GM12878 (cell line): ENCODE measurements around the gene MAML3. TPM values are rescaled to one million over a fixed set of nuclear protein-coding genes. Genes with fewer than 3 reads are reported as not detected.

Experiments
- ATAC-seq: fragments of 200-7000 bp; cut with Tn5 transposase; 3 replicates; pipeline ENCODE4 v1.9.1; 2020; ENCODE audit warnings: mild to moderate bottlenecking, moderate library complexity
- BruUV-seq: library from RNA; stranded (reverse); fragments of 400-500 nt; replicated peaks from 2 replicates; lab custom pipeline; 2021; lab: Mats Ljungman, UMichigan
- CTCF ChIA-PET: fragments of 300-600 bp; sonication (Branson Sonifier 250); formaldehyde crosslinking; extraction: SDS; loops from one replicate; lab custom pipeline; 2021; ENCODE audit warnings: inconsistent platforms; lab: Yijun Ruan, JAX
- POLR2A ChIA-PET: fragments of 350-600 bp; formaldehyde crosslinking; extraction: SDS; loops from one replicate; lab custom pipeline; 2021; ENCODE audit warnings: inconsistent platforms; lab: Charles Lee
- RAD21 ChIA-PET: fragments of 300-600 bp; sonication (Branson Sonifier 250); formaldehyde crosslinking; loops from one replicate; lab custom pipeline; 2023; ENCODE audit warnings: antibody characterized with exemption; ENCODE audit not compliant: unreplicated experiment; lab: Charles Lee
- SMC1A ChIA-PET: fragments of 300-600 bp; sonication (Branson Sonifier 250); formaldehyde crosslinking; loops from one replicate; lab custom pipeline; 2023; ENCODE audit not compliant: unreplicated experiment, uncharacterized antibody; lab: Charles Lee
- DNase-seq: peaks from one replicate; pipeline ENCODE4 v3.0.0-alpha.2; 2011; ENCODE audit warnings: low read depth, low spot score
- FAIRE-seq: peaks from 3 replicates; lab custom pipeline; 2011; peaks lifted over from hg19 to GRCh38; lab: Jason Lieb, UNC
- H2AFZ ChIP-seq: 2 replicates; pipeline ENCODE4 v1.6.0; 2011; ENCODE audit warnings: low read depth, low read length, control low read depth; ENCODE audit not compliant: control insufficient read depth
- H3K27ac ChIP-seq: 2 replicates; pipeline ENCODE4 v1.5.1; 2011; ENCODE audit warnings: control low read depth; ENCODE audit not compliant: control insufficient read depth, insufficient read depth
- H3K27me3 ChIP-seq, 2 experiments: replicated peaks in 1 of 2; 2 replicates each; pipeline versions ENCODE4 v1.6.0 to v1.6.1; 2011; ENCODE audit warnings: low read length in 1 of 2; ENCODE audit not compliant: control insufficient read depth in 2 of 2, insufficient read depth in 2 of 2
- H3K36me3 ChIP-seq, 2 experiments: 2 replicates each; pipeline ENCODE4 v1.5.1; 2011; ENCODE audit warnings: low read length in 1 of 2; ENCODE audit not compliant: control insufficient read depth in 2 of 2, insufficient read depth in 2 of 2
- H3K4me1 ChIP-seq: 2 replicates; pipeline ENCODE4 v1.6.1; 2011; ENCODE audit warnings: mild to moderate bottlenecking, low read length, moderate library complexity, mixed read lengths; ENCODE audit not compliant: control insufficient read depth, insufficient read depth
- H3K4me2 ChIP-seq: 2 replicates; pipeline ENCODE4 v1.6.0; 2011; ENCODE audit warnings: control low read depth; ENCODE audit not compliant: control insufficient read depth, insufficient read depth
- H3K4me3 ChIP-seq: fragments of 200-600 bp; sonication (generic); 2 replicates; pipeline ENCODE4 v1.5.1; 2016
- H3K79me2 ChIP-seq: 2 replicates; pipeline ENCODE4 v1.6.0; 2011; ENCODE audit warnings: low read length; ENCODE audit not compliant: control insufficient read depth, insufficient read depth
- H3K9ac ChIP-seq: 2 replicates; pipeline ENCODE4 v1.8.0; 2011; ENCODE audit warnings: low read length, control low read depth, mixed read lengths; ENCODE audit not compliant: control insufficient read depth, insufficient read depth
- H3K9me3 ChIP-seq: replicated peaks from 3 replicates; pipeline ENCODE4 v1.5.1; 2011; ENCODE audit warnings: mild to moderate bottlenecking, low read length; ENCODE audit not compliant: control insufficient read depth, insufficient read depth
- H4K20me1 ChIP-seq: 2 replicates; pipeline ENCODE4 v1.6.0; 2011; ENCODE audit not compliant: control insufficient read depth, insufficient read depth
- IKZF1 ChIP-seq: fragments of 450-650 bp; conservative IDR thresholded peaks from 2 replicates; pipeline ENCODE4 v1.6.1; 2017; ENCODE audit warnings: antibody characterized with exemption, mild to moderate bottlenecking
- RUNX3 ChIP-seq: IDR thresholded peaks from 2 replicates; pipeline ENCODE4 v1.6.1; 2012; ENCODE audit warnings: low read length, inconsistent platforms
- SMC3 ChIP-seq: IDR thresholded peaks from 2 replicates; pipeline ENCODE4 v1.6.1; 2011; ENCODE audit warnings: low read length, improper control_type of control experiment, borderline replicate concordance
- WGBS: methylation state at CpG from one replicate; pipeline ENCODE4 v1.1.6; 2016; ENCODE audit warnings: low lambda C conversion rate; ENCODE audit not compliant: insufficient replicate concordance, insufficient coverage; ENCODE audit errors: missing lambda C conversion rate; 5-methylcytosine and 5-hydroxymethylcytosine counted together
- in situ Hi-C: fragments of 300-500 bp; cut with MboI; formaldehyde crosslinking; loops from 9 replicates; pipeline ENCODE4 v1.14.3; 2018; ENCODE audit warnings: mixed read lengths
- intact Hi-C: fragments of 100-400 bp; cut with micrococcal nuclease; formaldehyde crosslinking; loops from one replicate; pipeline ENCODE4 v1.14.2; 2022; ENCODE audit not compliant: unreplicated experiment
- polyA plus RNA-seq, 11 experiments: library from polyadenylated mRNA; depleted of rRNA in 4 of 11; unstranded in 6 of 11; stranded (reverse) in 5 of 11; fragments of >200 nt; fragmentation: Nextera tagmentation in 4 of 11; fragmentation: Illumina TruSeq in 1 of 11; extraction: Ambion mirVana in 4 of 11; extraction: Trizol in 1 of 11; gene quantifications; 1 replicate in 1 of 11; 2 replicates in 10 of 11; pipeline versions ENCODE4 v1.2.1 to v1.2.3, GENCODE V29; 2011 to 2016; ENCODE audit warnings: inconsistent platforms in 2 of 11, missing spikeins in 2 of 11, low read depth in 1 of 11
- total RNA-seq, 4 experiments: library from RNA; depleted of rRNA in 3 of 4; stranded (reverse); fragments of >200 nt in 3 of 4; fragmentation: Illumina TruSeq in 1 of 4; extraction: Trizol in 1 of 4; gene quantifications; 2 replicates each; pipeline versions ENCODE4 v1.2.1 to v1.2.3, GENCODE V29; 2013 to 2021
- TF ChIP-seq, protein P1 (sequence below): fragments of 450-650 bp; IDR thresholded peaks from 2 replicates; pipeline ENCODE4 v1.6.1; 2017; ENCODE audit warnings: mild to moderate bottlenecking, moderate library complexity
- TF ChIP-seq, protein P2 (sequence below): fragments of 450-650 bp; IDR thresholded peaks from 2 replicates; pipeline ENCODE4 v1.6.1; 2016; ENCODE audit warnings: mild to moderate bottlenecking, moderate library complexity, borderline replicate concordance
- TF ChIP-seq, protein P3 (sequence below): fragments of 450-650 bp; IDR thresholded peaks from 2 replicates; pipeline ENCODE4 v1.6.1; 2017; ENCODE audit warnings: mild to moderate bottlenecking, moderate library complexity
- TF ChIP-seq, protein P4 (sequence below): fragments of 450-650 bp; IDR thresholded peaks from 2 replicates; pipeline ENCODE4 v1.6.1; 2017; ENCODE audit warnings: antibody characterized with exemption, mild to moderate bottlenecking, moderate library complexity

Gene MAML3
- total and polyA plus RNA-seq, 10 of the 15 experiments (the other 5 are each of a cell fraction or from before 2014, with no cell fraction given), result under 0.01 to 0.53 (median 0.06) TPM; not detected in 2

DNA sequence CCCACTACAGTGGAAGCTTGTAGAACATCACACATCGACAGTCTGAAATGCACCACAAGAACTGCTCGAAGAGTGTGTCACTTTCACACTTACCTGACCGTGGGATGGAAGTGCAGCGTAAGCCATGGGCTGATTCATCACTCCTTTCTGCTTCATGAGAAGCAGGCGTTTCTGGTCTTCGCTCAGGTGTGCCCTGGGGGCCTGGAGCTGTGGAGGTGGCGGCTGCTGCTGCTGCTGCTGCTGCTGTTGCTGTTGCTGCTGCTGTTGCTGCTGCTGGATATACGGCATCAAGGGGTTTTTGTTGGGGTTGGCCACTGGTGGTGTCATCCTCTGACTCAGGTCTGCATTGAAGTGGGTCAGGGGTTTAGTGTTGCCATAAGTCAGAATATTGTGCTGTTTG, 264.7 kb downstream of the MAML3 start:
- no peak for DNase-seq
- RAD21 ChIA-PET, result no interaction called here
- no peak for ATAC-seq
- no peak overlapping the region for H3K9ac ChIP-seq
- H2AFZ ChIP-seq, result no peak overlapping the region
- 2% methylated on average over 8 of the region's 8 CpGs for WGBS
- BruUV-seq, result no TSS peak
- no peak overlapping the region for H3K4me3 ChIP-seq
- POLR2A ChIA-PET, result no interaction called here
- intact Hi-C loops (no loop called here), in situ Hi-C loops (no loop called here)
- SMC1A ChIA-PET, result no interaction called here
- H3K79me2 ChIP-seq, result no peaks in the 10 kb centered on the region
- peaks cover 0 to 2% of the 10 kb centered on the region in 2 experiments; a peak in 1 of 4 replicates for H3K27me3 ChIP-seq
- no peak overlapping the region for H3K4me2 ChIP-seq
- H3K9me3 ChIP-seq, result no peaks in the 10 kb centered on the region
- no peaks in the 10 kb centered on the region for H3K4me1 ChIP-seq
- H3K36me3 ChIP-seq, result no peaks in the 10 kb centered on the region
- FAIRE-seq, result no peak
- H3K27ac ChIP-seq, result no peak overlapping the region
- no peaks in the 10 kb centered on the region for H4K20me1 ChIP-seq
- CTCF ChIA-PET, result no interaction called here
- TF ChIP-seq, protein P1, sequence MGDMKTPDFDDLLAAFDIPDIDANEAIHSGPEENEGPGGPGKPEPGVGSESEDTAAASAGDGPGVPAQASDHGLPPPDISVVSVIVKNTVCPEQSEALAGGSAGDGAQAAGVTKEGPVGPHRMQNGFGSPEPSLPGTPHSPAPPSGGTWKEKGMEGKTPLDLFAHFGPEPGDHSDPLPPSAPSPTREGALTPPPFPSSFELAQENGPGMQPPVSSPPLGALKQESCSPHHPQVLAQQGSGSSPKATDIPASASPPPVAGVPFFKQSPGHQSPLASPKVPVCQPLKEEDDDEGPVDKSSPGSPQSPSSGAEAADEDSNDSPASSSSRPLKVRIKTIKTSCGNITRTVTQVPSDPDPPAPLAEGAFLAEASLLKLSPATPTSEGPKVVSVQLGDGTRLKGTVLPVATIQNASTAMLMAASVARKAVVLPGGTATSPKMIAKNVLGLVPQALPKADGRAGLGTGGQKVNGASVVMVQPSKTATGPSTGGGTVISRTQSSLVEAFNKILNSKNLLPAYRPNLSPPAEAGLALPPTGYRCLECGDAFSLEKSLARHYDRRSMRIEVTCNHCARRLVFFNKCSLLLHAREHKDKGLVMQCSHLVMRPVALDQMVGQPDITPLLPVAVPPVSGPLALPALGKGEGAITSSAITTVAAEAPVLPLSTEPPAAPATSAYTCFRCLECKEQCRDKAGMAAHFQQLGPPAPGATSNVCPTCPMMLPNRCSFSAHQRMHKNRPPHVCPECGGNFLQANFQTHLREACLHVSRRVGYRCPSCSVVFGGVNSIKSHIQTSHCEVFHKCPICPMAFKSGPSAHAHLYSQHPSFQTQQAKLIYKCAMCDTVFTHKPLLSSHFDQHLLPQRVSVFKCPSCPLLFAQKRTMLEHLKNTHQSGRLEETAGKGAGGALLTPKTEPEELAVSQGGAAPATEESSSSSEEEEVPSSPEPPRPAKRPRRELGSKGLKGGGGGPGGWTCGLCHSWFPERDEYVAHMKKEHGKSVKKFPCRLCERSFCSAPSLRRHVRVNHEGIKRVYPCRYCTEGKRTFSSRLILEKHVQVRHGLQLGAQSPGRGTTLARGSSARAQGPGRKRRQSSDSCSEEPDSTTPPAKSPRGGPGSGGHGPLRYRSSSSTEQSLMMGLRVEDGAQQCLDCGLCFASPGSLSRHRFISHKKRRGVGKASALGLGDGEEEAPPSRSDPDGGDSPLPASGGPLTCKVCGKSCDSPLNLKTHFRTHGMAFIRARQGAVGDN, result no peak
- TF ChIP-seq RUNX3 (no peak), IKZF1 (no peak), SMC3 (no peak)
- TF ChIP-seq, protein P2, sequence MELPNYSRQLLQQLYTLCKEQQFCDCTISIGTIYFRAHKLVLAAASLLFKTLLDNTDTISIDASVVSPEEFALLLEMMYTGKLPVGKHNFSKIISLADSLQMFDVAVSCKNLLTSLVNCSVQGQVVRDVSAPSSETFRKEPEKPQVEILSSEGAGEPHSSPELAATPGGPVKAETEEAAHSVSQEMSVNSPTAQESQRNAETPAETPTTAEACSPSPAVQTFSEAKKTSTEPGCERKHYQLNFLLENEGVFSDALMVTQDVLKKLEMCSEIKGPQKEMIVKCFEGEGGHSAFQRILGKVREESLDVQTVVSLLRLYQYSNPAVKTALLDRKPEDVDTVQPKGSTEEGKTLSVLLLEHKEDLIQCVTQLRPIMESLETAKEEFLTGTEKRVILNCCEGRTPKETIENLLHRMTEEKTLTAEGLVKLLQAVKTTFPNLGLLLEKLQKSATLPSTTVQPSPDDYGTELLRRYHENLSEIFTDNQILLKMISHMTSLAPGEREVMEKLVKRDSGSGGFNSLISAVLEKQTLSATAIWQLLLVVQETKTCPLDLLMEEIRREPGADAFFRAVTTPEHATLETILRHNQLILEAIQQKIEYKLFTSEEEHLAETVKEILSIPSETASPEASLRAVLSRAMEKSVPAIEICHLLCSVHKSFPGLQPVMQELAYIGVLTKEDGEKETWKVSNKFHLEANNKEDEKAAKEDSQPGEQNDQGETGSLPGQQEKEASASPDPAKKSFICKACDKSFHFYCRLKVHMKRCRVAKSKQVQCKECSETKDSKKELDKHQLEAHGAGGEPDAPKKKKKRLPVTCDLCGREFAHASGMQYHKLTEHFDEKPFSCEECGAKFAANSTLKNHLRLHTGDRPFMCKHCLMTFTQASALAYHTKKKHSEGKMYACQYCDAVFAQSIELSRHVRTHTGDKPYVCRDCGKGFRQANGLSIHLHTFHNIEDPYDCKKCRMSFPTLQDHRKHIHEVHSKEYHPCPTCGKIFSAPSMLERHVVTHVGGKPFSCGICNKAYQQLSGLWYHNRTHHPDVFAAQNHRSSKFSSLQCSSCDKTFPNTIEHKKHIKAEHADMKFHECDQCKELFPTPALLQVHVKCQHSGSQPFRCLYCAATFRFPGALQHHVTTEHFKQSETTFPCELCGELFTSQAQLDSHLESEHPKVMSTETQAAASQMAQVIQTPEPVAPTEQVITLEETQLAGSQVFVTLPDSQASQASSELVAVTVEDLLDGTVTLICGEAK, result no peak
- TF ChIP-seq, protein P3, sequence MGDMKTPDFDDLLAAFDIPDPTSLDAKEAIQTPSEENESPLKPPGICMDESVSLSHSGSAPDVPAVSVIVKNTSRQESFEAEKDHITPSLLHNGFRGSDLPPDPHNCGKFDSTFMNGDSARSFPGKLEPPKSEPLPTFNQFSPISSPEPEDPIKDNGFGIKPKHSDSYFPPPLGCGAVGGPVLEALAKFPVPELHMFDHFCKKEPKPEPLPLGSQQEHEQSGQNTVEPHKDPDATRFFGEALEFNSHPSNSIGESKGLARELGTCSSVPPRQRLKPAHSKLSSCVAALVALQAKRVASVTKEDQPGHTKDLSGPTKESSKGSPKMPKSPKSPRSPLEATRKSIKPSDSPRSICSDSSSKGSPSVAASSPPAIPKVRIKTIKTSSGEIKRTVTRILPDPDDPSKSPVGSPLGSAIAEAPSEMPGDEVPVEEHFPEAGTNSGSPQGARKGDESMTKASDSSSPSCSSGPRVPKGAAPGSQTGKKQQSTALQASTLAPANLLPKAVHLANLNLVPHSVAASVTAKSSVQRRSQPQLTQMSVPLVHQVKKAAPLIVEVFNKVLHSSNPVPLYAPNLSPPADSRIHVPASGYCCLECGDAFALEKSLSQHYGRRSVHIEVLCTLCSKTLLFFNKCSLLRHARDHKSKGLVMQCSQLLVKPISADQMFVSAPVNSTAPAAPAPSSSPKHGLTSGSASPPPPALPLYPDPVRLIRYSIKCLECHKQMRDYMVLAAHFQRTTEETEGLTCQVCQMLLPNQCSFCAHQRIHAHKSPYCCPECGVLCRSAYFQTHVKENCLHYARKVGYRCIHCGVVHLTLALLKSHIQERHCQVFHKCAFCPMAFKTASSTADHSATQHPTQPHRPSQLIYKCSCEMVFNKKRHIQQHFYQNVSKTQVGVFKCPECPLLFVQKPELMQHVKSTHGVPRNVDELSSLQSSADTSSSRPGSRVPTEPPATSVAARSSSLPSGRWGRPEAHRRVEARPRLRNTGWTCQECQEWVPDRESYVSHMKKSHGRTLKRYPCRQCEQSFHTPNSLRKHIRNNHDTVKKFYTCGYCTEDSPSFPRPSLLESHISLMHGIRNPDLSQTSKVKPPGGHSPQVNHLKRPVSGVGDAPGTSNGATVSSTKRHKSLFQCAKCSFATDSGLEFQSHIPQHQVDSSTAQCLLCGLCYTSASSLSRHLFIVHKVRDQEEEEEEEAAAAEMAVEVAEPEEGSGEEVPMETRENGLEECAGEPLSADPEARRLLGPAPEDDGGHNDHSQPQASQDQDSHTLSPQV, result no peak
- TF ChIP-seq, protein P4, sequence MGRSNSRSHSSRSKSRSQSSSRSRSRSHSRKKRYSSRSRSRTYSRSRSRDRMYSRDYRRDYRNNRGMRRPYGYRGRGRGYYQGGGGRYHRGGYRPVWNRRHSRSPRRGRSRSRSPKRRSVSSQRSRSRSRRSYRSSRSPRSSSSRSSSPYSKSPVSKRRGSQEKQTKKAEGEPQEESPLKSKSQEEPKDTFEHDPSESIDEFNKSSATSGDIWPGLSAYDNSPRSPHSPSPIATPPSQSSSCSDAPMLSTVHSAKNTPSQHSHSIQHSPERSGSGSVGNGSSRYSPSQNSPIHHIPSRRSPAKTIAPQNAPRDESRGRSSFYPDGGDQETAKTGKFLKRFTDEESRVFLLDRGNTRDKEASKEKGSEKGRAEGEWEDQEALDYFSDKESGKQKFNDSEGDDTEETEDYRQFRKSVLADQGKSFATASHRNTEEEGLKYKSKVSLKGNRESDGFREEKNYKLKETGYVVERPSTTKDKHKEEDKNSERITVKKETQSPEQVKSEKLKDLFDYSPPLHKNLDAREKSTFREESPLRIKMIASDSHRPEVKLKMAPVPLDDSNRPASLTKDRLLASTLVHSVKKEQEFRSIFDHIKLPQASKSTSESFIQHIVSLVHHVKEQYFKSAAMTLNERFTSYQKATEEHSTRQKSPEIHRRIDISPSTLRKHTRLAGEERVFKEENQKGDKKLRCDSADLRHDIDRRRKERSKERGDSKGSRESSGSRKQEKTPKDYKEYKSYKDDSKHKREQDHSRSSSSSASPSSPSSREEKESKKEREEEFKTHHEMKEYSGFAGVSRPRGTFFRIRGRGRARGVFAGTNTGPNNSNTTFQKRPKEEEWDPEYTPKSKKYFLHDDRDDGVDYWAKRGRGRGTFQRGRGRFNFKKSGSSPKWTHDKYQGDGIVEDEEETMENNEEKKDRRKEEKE, result no peak
